ENCODE results near the gene CLPTM1L.

Gene CLPTM1L

GRCh38 chr5:1352231-1353219 lies 7.6 kb upstream of the CLPTM1L start:
- FAIRE-seq (no peak), DNase-seq (ENCODE audit: insufficient read length, low spot score) (no peak)
- no peak for TF ChIP-seq CTCF (IDR thresholded peaks at IDR 0.05; ENCODE audit: insufficient read depth, missing control alignments)

GRCh38 chr5:1351156-1351555 lies 6.3 kb upstream of the CLPTM1L start:
- no peak for DNase-seq (ENCODE audit: insufficient read length, low spot score)
- no peak for TF ChIP-seq CTCF (IDR thresholded peaks at IDR 0.05; ENCODE audit: insufficient read depth, missing control alignments)
- no peak for FAIRE-seq

- FAIRE-seq (no peak), DNase-seq (ENCODE audit: insufficient read length, low spot score) (no peak)
- TF ChIP-seq CTCF (IDR thresholded peaks at IDR 0.05; ENCODE audit: insufficient read depth, missing control alignments): peak; percentile 4
Observed at GRCh38 chr5:1349246-1349645, 4.3 kb upstream of the CLPTM1L start.

GRCh38 chr5:1348986-1349245 lies 4.0 kb upstream of the CLPTM1L start:
- no peak for DNase-seq (ENCODE audit: insufficient read length, low spot score)
- FAIRE-seq: no peak
- no peak for TF ChIP-seq CTCF (IDR thresholded peaks at IDR 0.05; ENCODE audit: insufficient read depth, missing control alignments)

- TF ChIP-seq CTCF (IDR thresholded peaks at IDR 0.05; ENCODE audit: insufficient read depth, missing control alignments): no peak
- DNase-seq (ENCODE audit: insufficient read length, low spot score): no peak
- FAIRE-seq: no peak
Observed at GRCh38 chr5:1347571-1347970, 2.7 kb upstream of the CLPTM1L start.

GRCh38 chr5:1346627-1347440 lies 1.9 kb upstream of the CLPTM1L start:
- FAIRE-seq: no peak
- TF ChIP-seq CTCF (IDR thresholded peaks at IDR 0.05; ENCODE audit: insufficient read depth, missing control alignments): no peak
- DNase-seq (ENCODE audit: insufficient read length, low spot score): no peak
